GM18508 (cell line): ENCODE data around the gene SIAH2.

Experiments used
- ATAC-seq: cut with Tn5 transposase; IDR thresholded peaks from one replicate; pipeline ENCODE4 v1.9.1; 2021; ENCODE audit warnings: moderate number of reproducible peaks; ENCODE audit not compliant: insufficient read depth, unreplicated experiment

SIAH2 gene

GRCh38 chr3:150775001-150775599 lies 12.1 kb upstream of the SIAH2 start:
- ATAC-seq = no peak

- no peak for ATAC-seq
Observed at GRCh38 chr3:150773616-150774192, 10.7 kb upstream of the SIAH2 start.

- no peak for ATAC-seq
Observed at GRCh38 chr3:150771600-150771999, 8.6 kb upstream of the SIAH2 start.

- ATAC-seq = no peak
Observed at GRCh38 chr3:150770681-150771080, 7.7 kb upstream of the SIAH2 start.

- no peak for ATAC-seq
Observed at GRCh38 chr3:150766742-150767141, 3.8 kb upstream of the SIAH2 start.

GRCh38 chr3:150765949-150766720 lies 3.2 kb upstream of the SIAH2 start:
- peak; percentile 25 for ATAC-seq

- no peak for ATAC-seq
Observed at GRCh38 chr3:150764967-150765366, 2.0 kb upstream of the SIAH2 start.

GRCh38 chr3:150764566-150764965 lies 1.6 kb upstream of the SIAH2 start:
- ATAC-seq = no peak

GRCh38 chr3:150763841-150764483 lies 993 bp upstream of the SIAH2 start:
- peak; percentile 1 for ATAC-seq

- ATAC-seq = no peak
Observed at GRCh38 chr3:150762662-150763121, 277 bp downstream of the SIAH2 start.

GRCh38 chr3:150761831-150762661 lies 923 bp downstream of the SIAH2 start:
- ATAC-seq = no peak

- ATAC-seq = peak; percentile 25
Observed at GRCh38 chr3:150760431-150761200, 2.4 kb downstream of the SIAH2 start.

- ATAC-seq = no peak
Observed at GRCh38 chr3:150759947-150760346, 3.0 kb downstream of the SIAH2 start.

- no peak for ATAC-seq
Observed at GRCh38 chr3:150759319-150759718, 3.6 kb downstream of the SIAH2 start.

GRCh38 chr3:150757768-150758167 lies 5.2 kb downstream of the SIAH2 start:
- ATAC-seq = no peak

GRCh38 chr3:150757364-150757763 lies 5.6 kb downstream of the SIAH2 start:
- ATAC-seq = no peak

GRCh38 chr3:150756491-150757059 lies 6.4 kb downstream of the SIAH2 start:
- ATAC-seq = no peak

GRCh38 chr3:150755902-150756301 lies 7.1 kb downstream of the SIAH2 start:
- ATAC-seq = no peak

GRCh38 chr3:150754896-150755295 lies 8.1 kb downstream of the SIAH2 start:
- no peak for ATAC-seq
